Measurements from ENCODE around the gene HEBP1.

Gene HEBP1

GRCh38 chr12:12986775-12987331, 13.2 kb downstream of the HEBP1 start:
- H3K36me3 Mint-ChIP-seq (ENCODE audit: low read depth) = no peaks in the 10 kb centered on the region
- no peak overlapping the region for H3K27ac Mint-ChIP-seq
- no peak overlapping the region for H3K4me3 Mint-ChIP-seq
- H3K4me1 Mint-ChIP-seq (ENCODE audit: low read depth) = peaks cover 4% of the 10 kb centered on the region
- no peaks in the 10 kb centered on the region for H3K27me3 Mint-ChIP-seq (ENCODE audit: low read depth)
- no peaks in the 10 kb centered on the region for H3K9me3 Mint-ChIP-seq

- H3K4me1 Mint-ChIP-seq (ENCODE audit: low read depth) = peaks cover 2% of the 10 kb centered on the region
- H3K36me3 Mint-ChIP-seq (ENCODE audit: low read depth) = no peaks in the 10 kb centered on the region
- H3K27me3 Mint-ChIP-seq (ENCODE audit: low read depth) = no peaks in the 10 kb centered on the region
- no peaks in the 10 kb centered on the region for H3K9me3 Mint-ChIP-seq
- H3K27ac Mint-ChIP-seq = no peak overlapping the region
- H3K4me3 Mint-ChIP-seq = no peak overlapping the region
These were observed 14.2 kb downstream of the HEBP1 start for GRCh38 chr12:12985817-12986408.

DNA sequence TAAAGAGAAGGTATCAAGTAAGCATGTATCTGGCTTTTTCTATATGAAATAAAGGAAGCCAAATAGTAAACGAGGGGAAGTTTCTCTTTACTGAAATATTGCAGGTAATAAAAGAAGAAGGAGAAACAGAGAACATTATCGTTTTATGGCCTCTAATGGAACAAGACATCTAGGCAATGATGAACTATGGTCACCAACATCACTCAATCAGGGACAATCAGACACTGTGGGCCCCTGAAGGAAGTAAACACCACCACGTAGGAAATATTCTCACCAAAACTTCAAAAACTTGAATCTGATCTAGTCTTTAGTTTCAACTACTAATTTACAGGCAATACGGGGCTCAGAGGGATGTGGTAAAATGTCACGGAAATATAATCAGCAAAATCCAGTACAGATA, 15.9 kb downstream of the HEBP1 start:
- Mint-ChIP-seq H3K36me3 (ENCODE audit: low read depth) (no peaks in the 10 kb centered on the region), H3K27me3 (ENCODE audit: low read depth) (no peaks in the 10 kb centered on the region), H3K9me3 (no peaks in the 10 kb centered on the region), H3K4me1 (ENCODE audit: low read depth) (peaks cover 2% of the 10 kb centered on the region), H3K4me3 (no peak overlapping the region), H3K27ac (no peak overlapping the region)

DNA sequence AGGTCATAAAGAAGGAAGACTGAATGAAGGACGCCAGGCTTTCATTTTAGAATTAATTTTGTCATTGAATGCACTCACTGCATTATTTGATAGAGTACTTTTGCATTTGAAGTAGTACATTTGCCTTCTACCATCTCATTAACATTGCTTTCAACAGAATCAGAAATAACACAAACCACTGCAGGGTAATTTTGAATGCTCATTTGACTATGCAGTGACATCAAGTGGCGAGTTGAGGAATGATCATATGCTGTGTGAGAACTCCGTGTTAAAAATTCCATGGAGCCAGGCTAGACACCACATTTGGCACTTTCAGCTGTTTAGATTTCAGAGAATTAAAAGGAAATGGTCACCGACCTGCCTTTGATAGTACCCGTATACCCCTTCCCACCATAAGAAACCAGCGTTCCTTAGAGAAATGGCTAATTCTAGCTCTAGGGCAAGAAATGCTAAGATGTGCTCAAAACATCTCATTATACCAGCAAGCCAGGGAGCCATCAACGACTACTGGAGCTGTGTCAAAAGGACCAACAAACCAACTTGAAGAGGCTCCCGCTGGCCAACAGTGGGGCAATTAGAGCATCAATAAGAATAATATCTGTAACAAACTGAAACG, 16.5 kb downstream of the HEBP1 start:
- H3K27me3 Mint-ChIP-seq (ENCODE audit: low read depth) = no peaks in the 10 kb centered on the region

GRCh38 chr12:12982331-12982730, 17.7 kb downstream of the HEBP1 start:
- Mint-ChIP-seq H3K9me3 (no peaks in the 10 kb centered on the region), H3K4me3 (no peak overlapping the region), H3K36me3 (ENCODE audit: low read depth) (no peaks in the 10 kb centered on the region), H3K4me1 (ENCODE audit: low read depth) (peaks cover 2% of the 10 kb centered on the region), H3K27me3 (ENCODE audit: low read depth) (no peaks in the 10 kb centered on the region), H3K27ac (no peak overlapping the region)

More for the DNA sequence above, 16.5 kb downstream of the HEBP1 start:
- H3K4me1 Mint-ChIP-seq (ENCODE audit: low read depth) = peaks cover 2% of the 10 kb centered on the region
- no peak overlapping the region for H3K27ac Mint-ChIP-seq
- H3K9me3 Mint-ChIP-seq = no peaks in the 10 kb centered on the region
- no peak overlapping the region for H3K4me3 Mint-ChIP-seq
- no peaks in the 10 kb centered on the region for H3K36me3 Mint-ChIP-seq (ENCODE audit: low read depth)

DNA sequence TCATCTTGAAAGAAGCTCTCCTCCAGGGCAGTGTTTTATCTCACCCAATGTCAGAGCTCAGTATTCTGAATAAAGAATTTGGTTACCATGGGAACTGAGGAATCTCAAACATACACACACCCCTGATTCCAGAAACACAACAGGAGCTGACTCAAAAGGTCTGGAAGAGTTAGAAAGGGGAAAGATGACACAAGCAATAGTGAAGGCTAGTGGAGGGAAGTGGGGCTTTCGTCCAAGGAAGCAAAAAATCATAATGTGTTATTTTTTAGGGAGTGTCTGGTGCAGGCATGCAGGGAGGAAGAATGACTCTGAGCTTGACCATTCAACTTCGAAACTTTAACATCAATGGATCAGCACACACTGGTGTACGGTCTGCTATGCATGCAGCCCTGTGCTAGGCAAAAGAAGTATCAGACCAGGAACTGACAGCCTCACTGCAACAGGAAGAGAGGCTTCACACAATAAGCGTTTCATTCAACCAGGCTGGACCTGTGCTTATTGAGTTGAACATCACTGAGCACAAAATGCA, 20.3 kb downstream of the HEBP1 start:
- no peaks in the 10 kb centered on the region for H3K36me3 Mint-ChIP-seq (ENCODE audit: low read depth)
- no peaks in the 10 kb centered on the region for H3K9me3 Mint-ChIP-seq
- no peak overlapping the region for H3K27ac Mint-ChIP-seq
- H3K4me1 Mint-ChIP-seq (ENCODE audit: low read depth) = peaks cover 2% of the 10 kb centered on the region
- H3K27me3 Mint-ChIP-seq (ENCODE audit: low read depth) = no peaks in the 10 kb centered on the region
- no peak overlapping the region for H3K4me3 Mint-ChIP-seq

- peaks cover 3% of the 10 kb centered on the region for H3K36me3 Mint-ChIP-seq (ENCODE audit: low read depth)
These were observed 20.9 kb downstream of the HEBP1 start for GRCh38 chr12:12979126-12979525.

GRCh38 chr12:12977231-12977630, 22.8 kb downstream of the HEBP1 start:
- Mint-ChIP-seq H3K36me3 (ENCODE audit: low read depth) (peaks cover 14% of the 10 kb centered on the region), H3K27me3 (ENCODE audit: low read depth) (no peaks in the 10 kb centered on the region), H3K27ac (no peak overlapping the region), H3K4me3 (no peak overlapping the region), H3K9me3 (peaks cover 13% of the 10 kb centered on the region), H3K4me1 (ENCODE audit: low read depth) (no peaks in the 10 kb centered on the region)

More at GRCh38 chr12:12979126-12979525, 20.9 kb downstream of the HEBP1 start:
- no peaks in the 10 kb centered on the region for H3K27me3 Mint-ChIP-seq (ENCODE audit: low read depth)
- no peaks in the 10 kb centered on the region for H3K9me3 Mint-ChIP-seq
- H3K27ac Mint-ChIP-seq = no peak overlapping the region
- H3K4me3 Mint-ChIP-seq = no peak overlapping the region
- H3K4me1 Mint-ChIP-seq (ENCODE audit: low read depth) = no peaks in the 10 kb centered on the region

- H3K4me1 Mint-ChIP-seq (ENCODE audit: low read depth) = no peaks in the 10 kb centered on the region
- peaks cover 16% of the 10 kb centered on the region for H3K9me3 Mint-ChIP-seq
- H3K4me3 Mint-ChIP-seq = no peak overlapping the region
- H3K27ac Mint-ChIP-seq = no peak overlapping the region
- peaks cover 16% of the 10 kb centered on the region for H3K36me3 Mint-ChIP-seq (ENCODE audit: low read depth)
- H3K27me3 Mint-ChIP-seq (ENCODE audit: low read depth) = no peaks in the 10 kb centered on the region
These were observed 23.7 kb downstream of the HEBP1 start for GRCh38 chr12:12976366-12976765.

- Mint-ChIP-seq H3K27me3 (ENCODE audit: low read depth) (no peaks in the 10 kb centered on the region), H3K4me3 (no peak overlapping the region), H3K27ac (no peak overlapping the region), H3K4me1 (ENCODE audit: low read depth) (no peaks in the 10 kb centered on the region), H3K36me3 (ENCODE audit: low read depth) (peaks cover 16% of the 10 kb centered on the region), H3K9me3 (peaks cover 16% of the 10 kb centered on the region)
These were observed 24.6 kb downstream of the HEBP1 start for GRCh38 chr12:12975322-12976077.

DNA sequence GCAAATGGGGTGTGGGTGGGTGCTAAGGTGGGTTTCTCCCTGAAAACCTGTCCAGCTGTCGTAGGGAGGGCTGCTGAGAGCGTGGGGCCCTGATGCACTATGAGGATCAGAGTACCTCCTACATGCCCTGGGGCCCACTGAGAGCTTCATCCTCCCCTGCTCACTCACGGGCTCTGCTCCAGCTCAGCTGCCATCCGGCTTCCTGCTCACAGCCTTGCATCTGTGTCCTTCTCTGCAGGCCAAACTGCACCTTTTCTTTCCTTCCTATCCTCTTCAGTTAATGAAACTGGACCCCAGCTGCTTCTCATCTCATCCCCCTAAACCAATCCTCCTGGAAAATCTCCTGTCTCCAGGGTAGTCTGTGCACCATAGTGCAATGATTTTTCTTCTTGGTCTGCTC, 25.9 kb downstream of the HEBP1 start:
- Mint-ChIP-seq H3K4me1 (ENCODE audit: low read depth) (no peaks in the 10 kb centered on the region), H3K9me3 (peaks cover 16% of the 10 kb centered on the region), H3K27ac (no peak overlapping the region), H3K27me3 (ENCODE audit: low read depth) (no peaks in the 10 kb centered on the region), H3K4me3 (no peak overlapping the region), H3K36me3 (ENCODE audit: low read depth) (peaks cover 16% of the 10 kb centered on the region)

- Mint-ChIP-seq H3K36me3 (ENCODE audit: low read depth) (peaks cover 16% of the 10 kb centered on the region), H3K27me3 (ENCODE audit: low read depth) (no peaks in the 10 kb centered on the region), H3K9me3 (peaks cover 16% of the 10 kb centered on the region), H3K27ac (no peak overlapping the region), H3K4me3 (no peak overlapping the region), H3K4me1 (ENCODE audit: low read depth) (no peaks in the 10 kb centered on the region)
These were observed 27.0 kb downstream of the HEBP1 start for GRCh38 chr12:12973019-12973418.

DNA sequence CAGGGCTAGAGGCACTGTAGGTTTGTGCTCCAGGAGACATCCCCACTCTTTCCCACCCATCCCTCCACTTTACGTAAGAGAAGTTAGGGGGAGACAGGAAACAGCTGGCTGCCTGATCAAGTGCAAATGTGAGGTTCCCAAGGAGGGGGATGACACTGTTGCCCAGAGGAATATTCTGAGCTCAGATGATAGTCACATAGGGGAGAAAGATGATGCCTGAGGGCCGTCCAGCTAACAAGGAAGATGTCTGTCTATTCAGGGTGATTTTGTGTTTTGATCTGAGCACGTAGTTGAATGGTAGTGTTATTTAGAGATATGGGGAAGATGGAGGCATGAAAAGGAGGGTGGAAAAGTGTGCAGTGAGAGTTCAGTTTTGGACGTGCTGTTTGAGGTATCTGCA, 34.2 kb downstream of the HEBP1 start:
- Mint-ChIP-seq H3K9me3 (peaks cover 10% of the 10 kb centered on the region), H3K4me3 (no peak overlapping the region), H3K27ac (no peak overlapping the region), H3K27me3 (ENCODE audit: low read depth) (no peaks in the 10 kb centered on the region), H3K36me3 (ENCODE audit: low read depth) (no peaks in the 10 kb centered on the region), H3K4me1 (ENCODE audit: low read depth) (peaks cover 11% of the 10 kb centered on the region)

DNA sequence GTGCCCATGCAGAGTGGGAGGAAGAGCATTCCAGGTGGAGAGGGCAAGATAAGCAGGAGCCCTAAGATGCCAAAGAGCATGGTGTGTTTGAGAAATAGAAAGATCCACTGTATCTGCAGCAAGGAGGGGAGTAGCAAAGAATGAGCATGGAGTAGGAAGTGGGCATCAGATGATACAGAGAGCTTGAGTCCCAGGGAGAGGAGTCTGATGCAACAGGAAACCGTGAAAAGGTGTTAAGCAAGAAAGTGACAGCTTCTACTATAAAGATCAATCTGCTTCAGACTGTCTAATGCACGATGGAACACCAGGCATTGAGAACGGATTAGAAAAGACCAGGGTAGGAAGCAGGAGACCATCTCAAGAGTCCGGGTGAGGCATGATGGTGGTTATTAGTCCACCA, 35.8 kb downstream of the HEBP1 start:
- no peak overlapping the region for H3K4me3 Mint-ChIP-seq

More for the DNA sequence above, 35.8 kb downstream of the HEBP1 start:
- Mint-ChIP-seq H3K4me1 (ENCODE audit: low read depth) (peaks cover 11% of the 10 kb centered on the region), H3K9me3 (peaks cover 10% of the 10 kb centered on the region), H3K36me3 (ENCODE audit: low read depth) (no peaks in the 10 kb centered on the region), H3K27me3 (ENCODE audit: low read depth) (no peaks in the 10 kb centered on the region), H3K27ac (peak overlapping the region; percentile 2)

All from T-helper 1 cell treated with Interleukin-12 subunit alpha and Interleukin-12 subunit beta and Interleukin-4 antibody, amounts not matched to agents 30 μg/mL and 1 μg/mL, for 36 hours (primary cell).